ENCODE measurements around the gene BCL2L14.

GRCh38 chr12:12108441-12109058 lies 37.8 kb downstream of the BCL2L14 start:
- TF ChIP-seq POLR2A (IDR thresholded peaks at IDR 0.05), result no peak
- no peak for TF ChIP-seq CTCF (IDR thresholded peaks at IDR 0.05)

Measured in lower leg skin (tissue), 3 donors.